ENCODE data around the gene LRRC74B.

LRRC74B gene

DNA sequence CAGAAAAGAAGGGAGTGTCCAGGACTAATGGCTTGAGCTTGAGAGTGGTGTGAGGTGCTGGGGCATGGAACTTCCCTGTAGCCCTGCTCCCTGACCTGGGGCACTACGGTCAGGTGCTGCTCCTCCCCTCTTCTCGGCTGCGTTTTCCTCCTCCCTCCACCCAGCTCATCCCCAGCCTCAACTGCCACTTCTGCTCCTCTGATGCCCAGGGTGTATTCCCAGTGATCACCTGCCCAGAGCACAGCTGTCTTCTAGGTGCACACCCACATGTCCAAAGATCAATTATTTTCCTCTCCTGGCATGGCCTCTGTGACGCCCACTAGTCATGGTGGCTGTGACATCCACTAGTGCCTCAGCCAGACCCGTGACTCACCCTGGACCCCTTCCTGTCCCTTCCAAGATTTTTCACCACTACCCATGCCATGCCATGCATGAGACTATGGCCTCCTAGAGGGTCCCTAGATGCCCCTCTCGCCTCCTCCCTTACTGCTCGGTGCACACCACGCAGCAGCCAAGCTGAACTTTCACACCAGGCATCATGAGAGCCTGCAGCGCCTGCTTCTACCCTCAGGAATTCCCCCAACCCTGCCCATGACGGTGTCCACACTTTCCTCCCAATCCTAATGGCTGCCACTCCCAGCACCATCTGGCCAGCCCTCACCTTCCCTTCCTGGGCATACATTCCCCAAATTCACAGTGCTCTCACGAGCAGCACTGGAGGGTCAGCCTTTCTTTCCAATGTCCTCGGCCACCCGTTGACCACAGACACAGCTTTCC is 28.9 kb upstream of the LRRC74B start:
- TF ChIP-seq, protein P1, sequence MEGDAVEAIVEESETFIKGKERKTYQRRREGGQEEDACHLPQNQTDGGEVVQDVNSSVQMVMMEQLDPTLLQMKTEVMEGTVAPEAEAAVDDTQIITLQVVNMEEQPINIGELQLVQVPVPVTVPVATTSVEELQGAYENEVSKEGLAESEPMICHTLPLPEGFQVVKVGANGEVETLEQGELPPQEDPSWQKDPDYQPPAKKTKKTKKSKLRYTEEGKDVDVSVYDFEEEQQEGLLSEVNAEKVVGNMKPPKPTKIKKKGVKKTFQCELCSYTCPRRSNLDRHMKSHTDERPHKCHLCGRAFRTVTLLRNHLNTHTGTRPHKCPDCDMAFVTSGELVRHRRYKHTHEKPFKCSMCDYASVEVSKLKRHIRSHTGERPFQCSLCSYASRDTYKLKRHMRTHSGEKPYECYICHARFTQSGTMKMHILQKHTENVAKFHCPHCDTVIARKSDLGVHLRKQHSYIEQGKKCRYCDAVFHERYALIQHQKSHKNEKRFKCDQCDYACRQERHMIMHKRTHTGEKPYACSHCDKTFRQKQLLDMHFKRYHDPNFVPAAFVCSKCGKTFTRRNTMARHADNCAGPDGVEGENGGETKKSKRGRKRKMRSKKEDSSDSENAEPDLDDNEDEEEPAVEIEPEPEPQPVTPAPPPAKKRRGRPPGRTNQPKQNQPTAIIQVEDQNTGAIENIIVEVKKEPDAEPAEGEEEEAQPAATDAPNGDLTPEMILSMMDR (IDR thresholded peaks at IDR 0.05): no peak
- no peak for TF ChIP-seq ZFX (IDR thresholded peaks at IDR 0.05; ENCODE audit: borderline replicate concordance)
- no peak overlapping the region for H3K27ac ChIP-seq

DNA sequence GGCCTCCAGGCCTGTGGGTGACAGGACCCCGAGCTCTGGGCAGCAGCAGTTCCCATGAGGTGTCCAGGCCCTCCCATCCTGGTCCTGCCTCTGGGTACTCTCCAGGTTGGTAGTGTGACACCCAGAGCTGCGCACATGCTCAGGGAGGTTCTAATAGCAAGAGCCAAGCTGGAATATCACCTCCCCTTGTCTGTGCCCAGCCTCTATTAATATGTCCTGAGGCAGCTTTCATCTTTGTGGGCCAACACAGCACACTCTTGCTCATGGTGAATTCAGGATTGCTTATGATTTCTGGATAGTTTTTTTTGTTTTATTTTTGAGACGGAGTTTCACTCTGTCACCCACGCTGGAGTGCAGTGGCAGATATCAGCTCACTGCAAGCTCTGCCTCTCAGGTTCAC is 27.4 kb upstream of the LRRC74B start:
- TF ChIP-seq, protein P1 (IDR thresholded peaks at IDR 0.05): no peak
- TF ChIP-seq ZFX (IDR thresholded peaks at IDR 0.05; ENCODE audit: borderline replicate concordance): no peak

DNA sequence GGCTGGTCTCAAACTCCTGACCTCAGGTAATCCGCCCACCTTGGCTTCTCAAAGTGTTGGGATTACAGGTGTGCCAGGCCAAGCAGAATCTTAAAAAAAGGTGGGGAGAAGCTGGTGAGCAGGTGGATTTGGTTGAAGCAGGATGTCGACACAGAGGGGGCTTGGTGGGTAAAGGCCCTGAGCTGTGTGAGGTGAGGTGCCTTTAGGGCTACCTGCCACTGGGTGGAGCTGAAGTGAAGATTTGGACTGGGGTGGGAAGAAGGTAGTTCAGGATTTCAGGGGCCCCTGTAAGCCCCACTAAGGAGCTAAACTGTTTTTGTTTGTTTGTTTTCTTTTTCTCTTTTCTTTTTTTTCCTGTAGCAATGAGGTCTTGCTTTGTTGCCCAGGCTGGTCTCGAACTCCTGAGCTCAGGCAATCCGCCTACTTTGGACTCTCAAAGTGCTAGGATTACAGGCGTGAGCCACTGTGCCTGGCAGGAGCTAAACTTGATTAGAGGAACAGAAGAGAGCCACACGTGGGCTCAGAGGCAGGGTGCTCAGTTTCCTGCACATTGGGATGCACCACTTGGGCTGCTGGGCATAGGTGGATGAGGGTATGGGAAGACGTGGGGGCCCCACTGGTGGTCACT is 24.8 kb upstream of the LRRC74B start:
- TF ChIP-seq, protein P1 (IDR thresholded peaks at IDR 0.05): peak; percentile 52
- TF ChIP-seq ZFX (IDR thresholded peaks at IDR 0.05; ENCODE audit: borderline replicate concordance): no peak
- no peak overlapping the region for H3K27ac ChIP-seq

More for the DNA sequence above, 27.4 kb upstream of the LRRC74B start:
- no peak overlapping the region for H3K27ac ChIP-seq

DNA sequence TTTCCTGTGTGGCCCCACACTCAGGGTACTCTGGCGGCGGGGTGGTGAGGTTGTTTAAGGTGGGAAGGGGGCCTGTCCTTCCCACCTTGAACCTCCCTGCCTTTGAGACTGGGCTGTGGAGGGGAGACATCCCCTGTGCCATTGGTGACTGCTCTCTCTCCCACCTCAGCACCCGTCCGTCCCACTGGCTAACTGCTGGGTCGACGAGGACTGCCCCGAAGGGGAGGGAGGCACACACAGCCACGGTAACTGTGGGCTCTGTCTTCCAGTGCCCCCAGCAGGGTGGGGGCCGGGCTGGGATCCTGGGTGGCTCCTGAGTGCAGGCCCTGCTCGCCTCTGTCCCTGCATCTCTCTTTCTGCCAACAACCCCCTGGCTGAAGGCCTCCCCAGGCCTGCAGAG is 23.2 kb upstream of the LRRC74B start:
- no peak overlapping the region for H3K27ac ChIP-seq
- TF ChIP-seq ZFX (IDR thresholded peaks at IDR 0.05; ENCODE audit: borderline replicate concordance): no peak
- TF ChIP-seq, protein P1 (IDR thresholded peaks at IDR 0.05): no peak

DNA sequence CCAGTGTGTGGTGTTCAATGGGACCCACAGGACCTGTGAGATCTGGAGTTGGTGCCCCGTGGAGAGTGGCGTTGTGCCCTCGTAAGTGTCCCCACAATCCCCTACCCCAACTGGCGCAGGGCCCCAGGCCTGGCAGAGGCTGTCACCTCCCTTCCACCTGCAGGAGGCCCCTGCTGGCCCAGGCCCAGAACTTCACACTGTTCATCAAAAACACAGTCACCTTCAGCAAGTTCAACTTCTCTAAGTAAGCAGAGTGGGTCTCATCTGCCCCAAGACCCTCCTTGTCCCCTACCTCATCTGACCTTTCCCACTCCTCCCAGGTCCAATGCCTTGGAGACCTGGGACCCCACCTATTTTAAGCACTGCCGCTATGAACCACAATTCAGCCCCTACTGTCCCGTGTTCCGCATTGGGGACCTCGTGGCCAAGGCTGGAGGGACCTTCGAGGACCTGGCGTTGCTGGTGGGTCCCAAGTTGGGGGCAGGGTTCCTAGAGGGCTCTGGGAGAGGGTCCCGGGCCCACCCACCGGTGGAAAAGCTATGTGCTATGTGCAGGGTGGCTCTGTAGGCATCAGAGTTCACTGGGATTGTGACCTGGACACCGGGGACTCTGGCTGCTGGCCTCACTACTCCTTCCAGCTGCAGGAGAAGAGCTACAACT is 22.7 kb upstream of the LRRC74B start:
- TF ChIP-seq, protein P1 (IDR thresholded peaks at IDR 0.05): no peak
- no peak for TF ChIP-seq ZFX (IDR thresholded peaks at IDR 0.05; ENCODE audit: borderline replicate concordance)
- no peak overlapping the region for H3K27ac ChIP-seq

DNA sequence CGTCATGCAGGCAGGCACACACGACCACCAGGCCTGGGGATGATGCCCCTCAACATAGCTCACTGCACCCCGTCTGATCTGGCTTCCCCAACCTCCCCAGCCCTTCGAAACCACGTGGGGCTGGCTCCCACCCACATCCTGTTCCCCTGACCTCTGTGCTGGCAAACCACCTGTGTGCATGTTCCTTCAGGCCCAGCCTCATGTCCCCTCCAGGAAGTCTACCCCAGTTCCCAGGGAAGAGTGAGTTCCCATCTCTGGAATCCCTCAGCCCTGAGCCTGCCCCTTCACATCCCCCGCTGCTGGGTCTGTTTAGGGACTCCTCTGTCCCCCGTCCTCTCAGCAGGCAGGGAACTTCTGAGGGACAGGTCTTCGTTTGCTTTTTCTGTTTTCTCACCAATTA is 20.5 kb upstream of the LRRC74B start:
- TF ChIP-seq ZFX (IDR thresholded peaks at IDR 0.05; ENCODE audit: borderline replicate concordance): no peak
- TF ChIP-seq, protein P1 (IDR thresholded peaks at IDR 0.05): no peak
- no peak overlapping the region for H3K27ac ChIP-seq

All from 22Rv1 (cell line).